ENCODE data around the gene ANKRD9. TPM values are rescaled to one million over a fixed set of nuclear protein-coding genes. Genes with fewer than 3 reads are reported as not detected.

ANKRD9 gene
- total and polyA plus RNA-seq, 2 of the 13 experiments (the other 11 are each of a cell fraction or from before 2014, with no cell fraction given) = 10.0 to 15.0 TPM

DNA sequence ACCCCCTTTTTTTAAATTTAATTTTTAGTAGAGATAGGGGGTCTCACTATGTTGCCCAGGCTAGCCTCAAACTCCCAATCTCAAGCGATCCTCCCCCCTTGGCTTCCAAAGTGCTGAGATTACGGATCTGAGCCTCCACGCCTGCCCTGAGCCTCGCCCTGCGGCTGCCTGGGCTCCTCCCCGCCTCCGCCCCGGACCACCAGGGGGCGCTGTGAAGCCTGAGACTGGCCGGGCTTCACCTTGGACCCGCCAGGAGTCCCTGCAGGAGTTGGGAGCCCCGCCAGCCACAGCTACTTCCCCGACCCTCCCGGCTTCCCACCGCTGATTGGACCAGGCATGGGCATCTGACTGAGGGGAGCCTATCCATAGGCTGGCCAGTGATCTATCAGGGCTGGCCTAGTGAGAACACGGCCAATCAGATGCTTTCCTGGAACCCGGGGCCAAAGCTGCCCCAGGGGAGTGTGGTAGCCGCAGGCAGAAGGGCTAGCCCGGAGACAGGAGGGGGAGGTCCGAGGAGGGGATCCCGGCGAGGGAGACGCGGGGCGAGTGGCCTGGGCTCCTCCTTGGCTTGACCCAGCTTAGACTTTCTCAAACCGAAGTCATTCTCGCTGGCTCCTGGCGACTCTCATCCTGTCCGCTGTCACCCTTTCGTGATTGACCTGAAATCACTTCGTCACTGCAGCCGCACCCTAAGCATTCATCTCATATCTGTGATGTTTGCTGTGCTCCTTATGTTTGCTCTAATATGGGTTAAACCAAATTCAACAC, 15.1 kb upstream of the ANKRD9 start (continued):
- TF ChIP-seq, protein P1, sequence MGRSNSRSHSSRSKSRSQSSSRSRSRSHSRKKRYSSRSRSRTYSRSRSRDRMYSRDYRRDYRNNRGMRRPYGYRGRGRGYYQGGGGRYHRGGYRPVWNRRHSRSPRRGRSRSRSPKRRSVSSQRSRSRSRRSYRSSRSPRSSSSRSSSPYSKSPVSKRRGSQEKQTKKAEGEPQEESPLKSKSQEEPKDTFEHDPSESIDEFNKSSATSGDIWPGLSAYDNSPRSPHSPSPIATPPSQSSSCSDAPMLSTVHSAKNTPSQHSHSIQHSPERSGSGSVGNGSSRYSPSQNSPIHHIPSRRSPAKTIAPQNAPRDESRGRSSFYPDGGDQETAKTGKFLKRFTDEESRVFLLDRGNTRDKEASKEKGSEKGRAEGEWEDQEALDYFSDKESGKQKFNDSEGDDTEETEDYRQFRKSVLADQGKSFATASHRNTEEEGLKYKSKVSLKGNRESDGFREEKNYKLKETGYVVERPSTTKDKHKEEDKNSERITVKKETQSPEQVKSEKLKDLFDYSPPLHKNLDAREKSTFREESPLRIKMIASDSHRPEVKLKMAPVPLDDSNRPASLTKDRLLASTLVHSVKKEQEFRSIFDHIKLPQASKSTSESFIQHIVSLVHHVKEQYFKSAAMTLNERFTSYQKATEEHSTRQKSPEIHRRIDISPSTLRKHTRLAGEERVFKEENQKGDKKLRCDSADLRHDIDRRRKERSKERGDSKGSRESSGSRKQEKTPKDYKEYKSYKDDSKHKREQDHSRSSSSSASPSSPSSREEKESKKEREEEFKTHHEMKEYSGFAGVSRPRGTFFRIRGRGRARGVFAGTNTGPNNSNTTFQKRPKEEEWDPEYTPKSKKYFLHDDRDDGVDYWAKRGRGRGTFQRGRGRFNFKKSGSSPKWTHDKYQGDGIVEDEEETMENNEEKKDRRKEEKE (IDR thresholded peaks at IDR 0.05) = no peak
- TF ChIP-seq RFXAP (CRISPR knock-in tag; IDR thresholded peaks at IDR 0.05; ENCODE audit: borderline replicate concordance) (peak; percentile 95; the same call in 1 of the 2 replicates), RFX3 (CRISPR knock-in tag; IDR thresholded peaks at IDR 0.05) (peak; percentile 34; the same call in 1 of the 2 replicates), ZNF441 (CRISPR knock-in tag; IDR thresholded peaks at IDR 0.05; ENCODE audit: borderline replicate concordance) (peak; percentile 74; the same call in 1 of the 2 replicates), PHF20 (CRISPR knock-in tag; IDR thresholded peaks at IDR 0.05) (peak; percentile 56), MLLT10 (CRISPR knock-in tag; IDR thresholded peaks at IDR 0.05) (no peak), ZNF337 (CRISPR knock-in tag; IDR thresholded peaks at IDR 0.05; ENCODE audit: borderline replicate concordance, low read depth) (no peak), FOXC1 (CRISPR knock-in tag; IDR thresholded peaks at IDR 0.05; ENCODE audit: borderline replicate concordance) (peak; percentile 92; the same call in 1 of the 2 replicates), ZNF124 (CRISPR knock-in tag; IDR thresholded peaks at IDR 0.05) (peak; percentile 65; the same call in 1 of the 2 replicates), RNF2 (conservative IDR thresholded peaks at IDR 0.05; ENCODE audit: low read depth) (no peak; the same call in 1 of the 2 replicates), PPARG (CRISPR knock-in tag; conservative IDR thresholded peaks at IDR 0.05) (0 out of 2 replicates have a peak, but pooled peaks have one; percentile 21), CCAR2 (optimal IDR thresholded peaks at IDR 0.05; ENCODE audit: low read depth, low read length) (no peak), SMARCE1 (IDR thresholded peaks at IDR 0.05; ENCODE audit: borderline replicate concordance) (no peak), ZNF891 (CRISPR knock-in tag; IDR thresholded peaks at IDR 0.05) (no peak), HDAC2 (CRISPR knock-in tag; IDR thresholded peaks at IDR 0.05) (peak; percentile 53), ZNF10 (CRISPR knock-in tag; IDR thresholded peaks at IDR 0.05; ENCODE audit: borderline replicate concordance, low read depth) (no peak)
- TF ChIP-seq, protein P2, sequence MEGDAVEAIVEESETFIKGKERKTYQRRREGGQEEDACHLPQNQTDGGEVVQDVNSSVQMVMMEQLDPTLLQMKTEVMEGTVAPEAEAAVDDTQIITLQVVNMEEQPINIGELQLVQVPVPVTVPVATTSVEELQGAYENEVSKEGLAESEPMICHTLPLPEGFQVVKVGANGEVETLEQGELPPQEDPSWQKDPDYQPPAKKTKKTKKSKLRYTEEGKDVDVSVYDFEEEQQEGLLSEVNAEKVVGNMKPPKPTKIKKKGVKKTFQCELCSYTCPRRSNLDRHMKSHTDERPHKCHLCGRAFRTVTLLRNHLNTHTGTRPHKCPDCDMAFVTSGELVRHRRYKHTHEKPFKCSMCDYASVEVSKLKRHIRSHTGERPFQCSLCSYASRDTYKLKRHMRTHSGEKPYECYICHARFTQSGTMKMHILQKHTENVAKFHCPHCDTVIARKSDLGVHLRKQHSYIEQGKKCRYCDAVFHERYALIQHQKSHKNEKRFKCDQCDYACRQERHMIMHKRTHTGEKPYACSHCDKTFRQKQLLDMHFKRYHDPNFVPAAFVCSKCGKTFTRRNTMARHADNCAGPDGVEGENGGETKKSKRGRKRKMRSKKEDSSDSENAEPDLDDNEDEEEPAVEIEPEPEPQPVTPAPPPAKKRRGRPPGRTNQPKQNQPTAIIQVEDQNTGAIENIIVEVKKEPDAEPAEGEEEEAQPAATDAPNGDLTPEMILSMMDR (CRISPR knock-in tag; IDR thresholded peaks at IDR 0.05) = peak; percentile 99
- TF ChIP-seq, protein P3, sequence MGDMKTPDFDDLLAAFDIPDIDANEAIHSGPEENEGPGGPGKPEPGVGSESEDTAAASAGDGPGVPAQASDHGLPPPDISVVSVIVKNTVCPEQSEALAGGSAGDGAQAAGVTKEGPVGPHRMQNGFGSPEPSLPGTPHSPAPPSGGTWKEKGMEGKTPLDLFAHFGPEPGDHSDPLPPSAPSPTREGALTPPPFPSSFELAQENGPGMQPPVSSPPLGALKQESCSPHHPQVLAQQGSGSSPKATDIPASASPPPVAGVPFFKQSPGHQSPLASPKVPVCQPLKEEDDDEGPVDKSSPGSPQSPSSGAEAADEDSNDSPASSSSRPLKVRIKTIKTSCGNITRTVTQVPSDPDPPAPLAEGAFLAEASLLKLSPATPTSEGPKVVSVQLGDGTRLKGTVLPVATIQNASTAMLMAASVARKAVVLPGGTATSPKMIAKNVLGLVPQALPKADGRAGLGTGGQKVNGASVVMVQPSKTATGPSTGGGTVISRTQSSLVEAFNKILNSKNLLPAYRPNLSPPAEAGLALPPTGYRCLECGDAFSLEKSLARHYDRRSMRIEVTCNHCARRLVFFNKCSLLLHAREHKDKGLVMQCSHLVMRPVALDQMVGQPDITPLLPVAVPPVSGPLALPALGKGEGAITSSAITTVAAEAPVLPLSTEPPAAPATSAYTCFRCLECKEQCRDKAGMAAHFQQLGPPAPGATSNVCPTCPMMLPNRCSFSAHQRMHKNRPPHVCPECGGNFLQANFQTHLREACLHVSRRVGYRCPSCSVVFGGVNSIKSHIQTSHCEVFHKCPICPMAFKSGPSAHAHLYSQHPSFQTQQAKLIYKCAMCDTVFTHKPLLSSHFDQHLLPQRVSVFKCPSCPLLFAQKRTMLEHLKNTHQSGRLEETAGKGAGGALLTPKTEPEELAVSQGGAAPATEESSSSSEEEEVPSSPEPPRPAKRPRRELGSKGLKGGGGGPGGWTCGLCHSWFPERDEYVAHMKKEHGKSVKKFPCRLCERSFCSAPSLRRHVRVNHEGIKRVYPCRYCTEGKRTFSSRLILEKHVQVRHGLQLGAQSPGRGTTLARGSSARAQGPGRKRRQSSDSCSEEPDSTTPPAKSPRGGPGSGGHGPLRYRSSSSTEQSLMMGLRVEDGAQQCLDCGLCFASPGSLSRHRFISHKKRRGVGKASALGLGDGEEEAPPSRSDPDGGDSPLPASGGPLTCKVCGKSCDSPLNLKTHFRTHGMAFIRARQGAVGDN (CRISPR knock-in tag; IDR thresholded peaks at IDR 0.05) = peak; percentile 94
- TF ChIP-seq, protein P4, sequence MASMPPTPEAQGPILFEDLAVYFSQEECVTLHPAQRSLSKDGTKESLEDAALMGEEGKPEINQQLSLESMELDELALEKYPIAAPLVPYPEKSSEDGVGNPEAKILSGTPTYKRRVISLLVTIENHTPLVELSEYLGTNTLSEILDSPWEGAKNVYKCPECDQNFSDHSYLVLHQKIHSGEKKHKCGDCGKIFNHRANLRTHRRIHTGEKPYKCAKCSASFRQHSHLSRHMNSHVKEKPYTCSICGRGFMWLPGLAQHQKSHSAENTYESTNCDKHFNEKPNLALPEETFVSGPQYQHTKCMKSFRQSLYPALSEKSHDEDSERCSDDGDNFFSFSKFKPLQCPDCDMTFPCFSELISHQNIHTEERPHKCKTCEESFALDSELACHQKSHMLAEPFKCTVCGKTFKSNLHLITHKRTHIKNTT (CRISPR knock-in tag; IDR thresholded peaks at IDR 0.05) = no peak
